DMS53 treated with DMSO at 0.1 percent for 48 hours (cell line): Measurements from ENCODE around the gene EEF1AKMT3.

ENCODE experiments used
- DNase-seq: peaks from one replicate; lab custom pipeline; 2025; ENCODE audit not compliant: unreplicated experiment; lab: John Stamatoyannopoulos, UW

Gene EEF1AKMT3

DNA sequence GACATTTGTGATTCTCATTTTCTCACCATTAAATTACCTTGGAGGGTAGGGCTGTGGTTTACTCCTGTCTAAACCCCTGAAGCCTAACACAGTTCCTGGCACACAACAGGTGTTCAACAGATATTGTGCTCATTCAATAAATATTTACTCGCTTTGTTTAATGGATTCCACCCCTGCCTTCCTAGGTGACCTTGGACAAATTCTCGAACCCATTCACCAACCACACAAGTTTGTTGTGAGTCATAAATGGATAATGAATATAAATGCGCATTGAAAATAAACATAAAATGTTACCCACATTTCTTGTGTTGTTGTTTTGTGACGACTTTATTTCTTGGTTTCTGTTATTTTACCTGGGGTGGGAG, 9.8 kb downstream of the EEF1AKMT3 start:
- no peak for DNase-seq

DNA sequence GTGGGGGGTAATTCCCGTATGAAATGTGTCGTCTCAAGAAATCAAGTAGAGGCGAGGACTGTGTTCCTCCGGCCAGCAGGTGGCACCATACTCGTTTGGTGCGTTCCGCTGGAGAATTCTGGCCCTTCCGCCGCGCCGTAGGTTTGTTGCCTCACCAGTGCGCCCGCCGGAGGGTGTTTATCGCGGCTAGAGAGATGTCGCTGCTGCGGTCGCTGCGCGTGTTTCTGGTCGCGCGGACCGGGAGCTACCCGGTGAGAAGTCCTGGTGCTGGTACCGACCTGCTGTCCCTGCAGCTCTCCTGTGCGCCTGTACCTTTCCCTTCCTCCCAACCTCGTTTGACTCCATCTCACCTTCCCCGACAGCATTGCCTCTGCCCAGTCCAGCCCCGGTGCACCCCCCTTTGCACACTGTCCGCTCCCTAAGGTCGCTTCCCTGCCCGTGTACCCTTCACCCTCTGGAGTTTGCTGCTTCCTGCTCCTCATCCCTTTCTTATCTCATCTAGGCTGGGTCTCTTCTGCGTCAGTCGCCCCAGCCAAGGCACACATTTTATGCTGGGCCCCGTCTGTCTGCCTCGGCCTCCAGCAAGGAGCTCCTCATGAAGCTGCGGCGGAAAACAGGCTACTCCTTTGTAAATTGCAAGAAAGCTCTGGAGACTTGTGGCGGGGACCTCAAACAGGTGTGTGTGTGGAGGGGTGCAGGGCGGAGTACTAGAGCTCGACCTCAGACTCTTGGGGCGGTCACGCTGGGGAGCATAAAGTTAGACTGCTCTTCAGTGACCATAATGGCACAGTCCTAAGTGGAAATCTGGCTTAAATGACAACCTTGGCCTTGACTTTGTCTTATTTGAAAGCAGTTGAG, 10.4 kb downstream of the EEF1AKMT3 start, which contains the start of gene TSFM:
TSS of gene TSFM (plus strand) at position 180 of the 858 bp plus-strand sequence. CDS start at position 195, 15 bp downstream.
- peak; percentile 95 for DNase-seq

DNA sequence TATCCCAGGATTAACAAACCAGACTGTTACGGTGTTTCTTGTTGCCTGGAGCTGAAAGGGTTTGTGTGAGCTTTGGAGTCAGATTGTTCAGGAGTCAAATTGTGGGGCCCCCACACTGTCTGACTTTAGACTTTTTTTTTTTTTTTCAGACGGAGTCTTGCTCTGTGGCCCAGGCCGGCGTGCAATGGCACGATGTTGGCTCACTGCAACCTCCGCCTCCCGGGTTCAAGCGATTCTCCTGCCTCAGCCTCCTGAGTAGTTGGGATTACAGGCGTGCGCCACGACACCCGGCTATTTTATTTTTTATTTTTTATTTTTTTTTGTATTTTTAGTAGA, 11.0 kb downstream of the EEF1AKMT3 start:
- DNase-seq: no peak

DNA sequence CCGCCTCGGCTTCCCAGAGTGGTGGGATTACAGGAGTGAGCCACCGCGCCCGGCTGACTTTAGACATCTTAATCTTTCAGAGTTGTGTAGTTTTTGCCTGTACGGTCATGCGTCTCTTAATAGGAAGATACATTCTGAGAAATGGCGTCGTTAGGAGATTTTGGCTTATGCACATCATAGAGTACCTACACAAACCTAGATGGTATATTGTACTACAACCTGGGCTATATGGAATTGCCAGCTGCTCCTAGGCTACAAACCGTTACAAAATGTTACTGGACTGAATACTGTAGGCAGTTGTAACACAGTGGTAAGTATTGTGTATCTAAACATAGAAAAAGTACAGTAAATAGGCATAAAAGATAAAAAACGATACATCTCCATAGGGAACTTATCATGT, 11.4 kb downstream of the EEF1AKMT3 start:
- no peak for DNase-seq

GRCh38 chr12:57793920-57794319, 21.5 kb downstream of the EEF1AKMT3 start:
- DNase-seq: no peak

GRCh38 chr12:57795354-57795753, 22.9 kb downstream of the EEF1AKMT3 start:
- no peak for DNase-seq

- DNase-seq: no peak
Measured at GRCh38 chr12:57796996-57797395, 24.6 kb downstream of the EEF1AKMT3 start.

DNA sequence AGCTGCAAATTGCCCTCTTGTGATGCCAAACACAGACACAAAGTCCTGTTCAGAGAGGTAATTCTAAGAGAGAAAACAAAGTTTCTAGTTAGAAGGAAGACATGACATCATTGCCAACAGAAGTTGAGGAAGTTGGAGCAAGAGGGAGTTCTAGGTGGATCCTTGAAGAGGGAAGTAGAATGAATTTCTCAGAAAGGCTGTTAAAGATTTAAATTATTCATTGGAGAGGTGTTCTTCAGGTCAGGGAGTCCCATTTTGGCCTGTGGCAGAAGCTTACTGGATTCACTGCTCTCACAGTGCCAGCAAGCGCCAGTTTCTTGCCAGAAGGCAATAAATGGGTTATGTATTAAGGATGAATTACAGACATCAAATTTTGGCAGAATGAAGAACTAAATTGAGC, 25.5 kb downstream of the EEF1AKMT3 start:
- no peak for DNase-seq

DNA sequence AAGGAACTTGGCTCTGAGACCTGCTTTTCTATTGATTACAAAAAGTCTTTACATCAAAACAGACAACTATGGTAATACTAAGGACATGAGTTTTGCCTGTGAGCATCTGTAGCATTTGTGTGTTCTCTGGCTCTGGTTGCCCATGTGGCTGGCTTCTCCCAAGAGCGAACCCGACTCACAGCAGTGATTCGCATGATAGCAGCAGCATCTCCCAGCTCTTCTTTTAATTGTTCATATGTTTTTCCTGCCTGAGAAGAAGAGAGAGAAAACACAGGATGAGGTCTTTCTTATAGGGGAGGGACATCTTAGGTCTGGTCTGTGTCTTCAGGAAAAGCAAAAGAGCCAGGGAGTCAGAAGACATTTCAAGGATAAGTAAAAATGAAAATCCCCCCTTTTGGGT, 28.6 kb downstream of the EEF1AKMT3 start:
- no peak for DNase-seq

DNA sequence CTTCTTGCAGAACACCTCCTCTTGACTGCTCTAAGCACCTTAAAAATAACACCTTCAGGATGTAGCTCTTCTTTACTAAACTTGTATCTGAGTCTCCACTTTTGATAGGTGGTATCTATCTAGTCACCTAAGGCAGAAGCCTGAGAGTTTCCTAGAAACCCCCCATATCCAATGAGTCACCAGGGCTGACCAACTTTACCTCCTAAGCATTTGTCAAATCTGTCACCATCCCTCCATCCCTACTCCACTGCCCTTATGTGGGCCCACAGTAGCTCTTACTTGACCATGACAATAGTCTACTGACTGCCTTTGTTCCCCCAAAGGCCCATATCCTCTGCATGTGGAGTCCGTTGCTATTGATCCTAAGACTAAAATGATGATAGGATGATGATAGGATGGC, 30.2 kb downstream of the EEF1AKMT3 start:
- no peak for DNase-seq

GRCh38 chr12:57803319-57803893, 31.0 kb downstream of the EEF1AKMT3 start:
- DNase-seq: peak; percentile 48

- no peak for DNase-seq
Measured at GRCh38 chr12:57806677-57807076, 34.3 kb downstream of the EEF1AKMT3 start.

DNA sequence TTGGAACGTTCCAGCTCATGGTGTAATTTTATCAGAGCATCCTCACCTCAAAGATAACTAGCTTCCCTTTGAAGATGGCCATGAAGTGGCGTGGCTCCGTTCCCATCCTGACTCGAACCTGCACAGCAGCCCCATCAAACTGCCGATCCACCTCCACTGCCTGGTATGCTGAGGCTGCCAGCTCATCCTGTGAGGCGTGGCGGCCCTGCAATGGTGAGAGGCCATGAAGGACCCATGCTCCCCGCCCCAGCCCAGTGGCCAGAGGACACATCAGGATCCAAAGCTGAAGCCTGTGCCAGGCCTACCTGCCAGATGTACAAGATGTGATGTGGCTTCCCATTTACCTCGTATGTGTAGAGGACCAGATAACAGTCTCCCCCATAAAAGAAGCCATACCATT, 34.9 kb downstream of the EEF1AKMT3 start:
- no peak for DNase-seq

GRCh38 chr12:57808351-57808750, 35.9 kb downstream of the EEF1AKMT3 start:
- DNase-seq: no peak

GRCh38 chr12:57809425-57809824, 37.0 kb downstream of the EEF1AKMT3 start:
- no peak for DNase-seq

GRCh38 chr12:57810450-57810849, 38.0 kb downstream of the EEF1AKMT3 start:
- DNase-seq: no peak

DNA sequence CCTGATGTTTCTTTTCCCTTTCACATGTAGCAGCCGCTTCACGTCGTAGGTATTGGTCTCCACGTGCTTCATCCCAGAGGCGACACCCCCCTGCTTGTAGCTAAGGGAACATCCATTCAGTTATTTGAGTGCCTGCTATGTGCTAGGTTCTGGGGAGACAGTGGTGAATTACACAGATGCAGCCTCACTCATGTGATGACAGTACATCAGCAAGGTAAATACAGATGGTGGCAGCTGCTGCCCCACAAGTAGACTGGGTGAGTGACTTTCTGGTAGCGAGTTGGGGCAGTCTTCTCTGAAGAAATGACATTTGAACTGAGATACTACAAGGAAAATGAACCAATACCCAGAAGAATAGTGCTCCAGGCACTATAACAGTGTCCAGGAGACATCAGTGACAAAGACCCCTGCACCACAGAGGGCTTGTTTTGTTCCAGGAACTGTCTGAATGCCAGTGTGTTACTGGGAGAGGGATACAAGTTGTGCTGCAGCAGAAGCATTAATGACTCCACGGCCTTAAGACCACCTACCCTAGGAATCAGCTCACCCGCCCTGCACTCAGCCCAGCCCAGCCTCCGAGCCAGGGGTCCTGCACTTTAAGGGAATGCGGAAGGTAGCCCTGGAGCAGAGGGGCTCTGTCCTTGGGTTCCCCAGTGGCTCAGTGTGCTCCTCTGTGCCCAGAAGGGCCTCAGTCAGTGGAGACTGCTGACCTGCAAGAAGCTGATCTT, 38.8 kb downstream of the EEF1AKMT3 start:
- peak; percentile 95 for DNase-seq

DNA sequence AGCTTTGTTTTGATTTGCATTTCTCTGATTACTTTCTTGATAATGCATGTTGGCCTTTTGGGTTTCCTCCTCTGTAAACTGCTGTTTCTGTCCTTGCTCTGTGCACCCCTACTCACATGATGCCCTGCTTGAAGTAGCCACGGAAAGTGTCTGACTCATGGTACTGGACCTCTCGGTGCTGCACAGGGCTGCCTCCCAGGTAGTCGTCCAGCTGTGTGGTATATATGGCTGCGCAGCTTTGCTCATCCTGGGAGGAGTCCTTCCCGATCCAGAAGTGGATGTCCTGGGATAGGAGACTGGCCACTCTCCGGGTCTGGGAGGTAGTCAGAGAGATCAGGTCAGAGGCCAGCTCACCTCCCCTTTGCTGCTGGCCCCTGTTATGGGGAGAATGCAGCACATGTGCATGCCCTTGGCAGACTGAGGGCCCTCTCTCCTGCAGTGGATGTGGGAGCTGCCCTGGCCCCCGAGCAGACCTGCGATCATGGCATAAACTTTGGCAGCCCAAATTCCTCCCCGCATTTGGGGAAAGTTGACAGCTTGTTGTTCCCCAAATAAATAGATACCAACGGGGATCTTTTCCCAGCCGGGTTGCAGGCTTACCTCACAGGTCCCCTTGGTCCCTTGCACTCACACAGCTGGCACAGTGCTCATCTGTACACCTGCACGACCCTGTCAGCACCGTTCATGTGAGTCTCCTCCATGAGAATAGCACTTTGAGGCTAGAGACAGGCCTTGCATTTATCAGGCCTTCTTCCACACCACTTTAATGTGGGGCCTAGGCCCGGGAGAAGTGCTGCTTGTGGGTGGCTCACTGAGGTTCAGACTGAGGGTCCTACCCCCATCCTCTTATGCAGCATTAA, 40.9 kb downstream of the EEF1AKMT3 start:
- DNase-seq: no peak

DNA sequence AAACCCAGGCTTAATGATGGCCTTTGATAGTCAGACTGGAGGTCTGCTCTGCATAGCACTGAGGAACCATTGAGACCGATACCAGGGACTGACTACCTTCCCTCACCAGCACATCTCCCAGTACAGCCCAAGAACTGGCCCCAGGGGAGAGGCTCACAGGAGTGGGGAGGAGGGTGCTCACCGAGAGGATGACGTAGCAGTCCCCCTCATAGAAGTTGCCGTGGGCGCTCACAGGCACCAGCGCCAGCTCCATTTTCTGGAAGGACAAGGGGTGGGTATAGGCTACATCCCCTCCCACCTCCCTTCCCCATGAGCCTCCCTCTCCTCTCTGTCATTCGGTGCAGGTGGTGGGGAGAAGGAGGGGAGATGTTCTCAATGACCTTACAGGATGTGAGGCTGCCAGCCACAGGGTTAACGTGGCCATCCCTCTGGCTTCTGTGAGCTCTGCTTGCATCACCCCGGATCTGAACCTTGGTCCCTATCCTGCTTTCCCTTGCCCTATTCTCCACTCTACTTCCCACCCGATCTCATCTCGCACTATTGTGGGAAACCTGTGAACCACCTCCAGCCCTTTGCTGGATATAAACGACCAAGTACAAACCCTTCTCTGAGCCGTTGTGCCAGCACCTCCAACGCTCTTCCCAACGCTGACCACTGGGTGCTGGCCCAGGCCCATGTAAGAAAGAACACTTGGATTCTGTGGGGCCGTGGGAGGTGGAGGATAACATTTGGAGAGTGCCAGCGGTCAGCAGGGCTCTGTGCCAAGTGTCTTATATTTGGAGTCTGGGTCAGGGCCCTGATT, 41.8 kb downstream of the EEF1AKMT3 start:
- DNase-seq: no peak
